GM06990 (cell line): ENCODE measurements around the gene RNF167.

Source experiments
- DNase-seq: peaks from one replicate; pipeline ENCODE4 v3.0.0-alpha.2; 2011; ENCODE audit not compliant: insufficient read length; ENCODE audit errors: extremely low read depth
- H3K27me3 ChIP-seq: replicated peaks from 2 replicates; pipeline ENCODE4 v1.6.0; 2011; ENCODE audit warnings: low read length; ENCODE audit not compliant: control insufficient read depth, insufficient read depth
- H3K36me3 ChIP-seq: 2 replicates; pipeline ENCODE4 v1.5.1; 2011; ENCODE audit warnings: low read length; ENCODE audit not compliant: control insufficient read depth, insufficient read depth
- H3K4me3 ChIP-seq: replicated peaks from 2 replicates; pipeline ENCODE4 v1.5.1; 2011; ENCODE audit warnings: low read depth, mild to moderate bottlenecking, control low read depth, low read length
- CTCF ChIP-seq: IDR thresholded peaks from 2 replicates; pipeline ENCODE4 v1.5.1; 2011; ENCODE audit warnings: low read length, control low read depth, mild to moderate bottlenecking, inconsistent platforms; ENCODE audit not compliant: insufficient read depth, poor library complexity, severe bottlenecking

The RNF167 gene

GRCh38 chr17:4940555-4941318 lies 669 bp downstream of the RNF167 start:
- TF ChIP-seq CTCF, result no peak
- DNase-seq, result peak; percentile 66
- H3K4me3 ChIP-seq, result peak overlapping the region; percentile 89
- H3K36me3 ChIP-seq, result peaks cover 28% of the 10 kb centered on the region
- H3K27me3 ChIP-seq, result no peaks in the 10 kb centered on the region

GRCh38 chr17:4941319-4941610 lies 1.2 kb downstream of the RNF167 start:
- no peak for DNase-seq
- peaks cover 30% of the 10 kb centered on the region for H3K36me3 ChIP-seq
- TF ChIP-seq CTCF, result no peak
- H3K27me3 ChIP-seq, result no peaks in the 10 kb centered on the region
- peak overlapping the region; percentile 89 for H3K4me3 ChIP-seq

- no peak for DNase-seq
- no peaks in the 10 kb centered on the region for H3K27me3 ChIP-seq
- no peak overlapping the region for H3K4me3 ChIP-seq
- no peak for TF ChIP-seq CTCF
- peaks cover 28% of the 10 kb centered on the region for H3K36me3 ChIP-seq
Observed at GRCh38 chr17:4942760-4943508, 2.9 kb downstream of the RNF167 start.

- Histone ChIP-seq H3K4me3 (peak overlapping the region; percentile 100), H3K36me3 (peaks cover 24% of the 10 kb centered on the region), H3K27me3 (no peaks in the 10 kb centered on the region)
- no peak for DNase-seq
- TF ChIP-seq CTCF, result no peak
Observed at GRCh38 chr17:4944163-4944553, 4.1 kb downstream of the RNF167 start.

GRCh38 chr17:4944554-4945175 lies 4.6 kb downstream of the RNF167 start:
- Histone ChIP-seq H3K27me3 (no peaks in the 10 kb centered on the region), H3K36me3 (peaks cover 24% of the 10 kb centered on the region), H3K4me3 (peak overlapping the region; percentile 100)
- peak; percentile 57 for DNase-seq
- no peak for TF ChIP-seq CTCF
